Panc1 (cell line): ENCODE data around the gene SESN1.

Experiments
- CTCF ChIP-seq: fragments of 450-650 bp; IDR thresholded peaks from 2 replicates; pipeline ENCODE4 v1.5.1; 2017; ENCODE audit warnings: mild to moderate bottlenecking
- POLR2AphosphoS5 ChIP-seq: IDR thresholded peaks from 2 replicates; pipeline ENCODE4 v1.6.1; 2012; ENCODE audit warnings: mild to moderate bottlenecking, low read depth, low read length, moderate library complexity
- REST ChIP-seq, 2 experiments: IDR thresholded peaks; 2 replicates each; pipeline ENCODE4 v1.6.1; 2011 to 2012; ENCODE audit warnings: low read depth in 2 of 2, control low read depth in 1 of 2, low read length in 1 of 2, mild to moderate bottlenecking in 1 of 2, moderate library complexity in 1 of 2; ENCODE audit not compliant: insufficient read depth in 1 of 2
- TCF7L2 ChIP-seq: IDR thresholded peaks from 2 replicates; pipeline ENCODE4 v1.6.1; 2011; ENCODE audit warnings: mild to moderate bottlenecking, low read depth, low read length, inconsistent platforms

GRCh38 chr6:109096208-109096607 lies 1.6 kb upstream of the SESN1 start:
- TF ChIP-seq POLR2AphosphoS5 (no peak), CTCF (no peak), TCF7L2 (no peak), REST (IDR thresholded peaks at IDR 0.05; ENCODE audit: insufficient read depth in 1 of 2, low read depth in 2 of 2, low read length in 1 of 2) (no peak)
